Endothelial cell (in vitro differentiated cells): ENCODE data around the gene NDUFB8. TPM values are rescaled to one million over a fixed set of nuclear protein-coding genes. Genes with fewer than 3 reads are reported as not detected.

Experiments
- DNase-seq: peaks from one replicate; pipeline ENCODE4 v3.0.0; 2021; ENCODE audit warnings: low spot score
- H3K27ac Mint-ChIP-seq: one replicate; pipeline ENCODE4 v1.8.0; 2021; ENCODE audit warnings: mixed read lengths, inconsistent platforms; ENCODE audit not compliant: unreplicated experiment
- H3K27me3 Mint-ChIP-seq: one replicate; pipeline ENCODE4 v1.8.0; 2021; ENCODE audit warnings: mild to moderate bottlenecking, moderate library complexity, mixed read lengths, inconsistent platforms; ENCODE audit not compliant: unreplicated experiment
- H3K36me3 Mint-ChIP-seq: one replicate; pipeline ENCODE4 v1.8.0; 2021; ENCODE audit warnings: mild to moderate bottlenecking, low read depth, mixed read lengths, inconsistent platforms; ENCODE audit not compliant: unreplicated experiment
- H3K4me1 Mint-ChIP-seq: one replicate; pipeline ENCODE4 v1.8.0; 2021; ENCODE audit warnings: mild to moderate bottlenecking, mixed read lengths, inconsistent platforms; ENCODE audit not compliant: unreplicated experiment
- H3K4me3 Mint-ChIP-seq: one replicate; pipeline ENCODE4 v1.8.0; 2021; ENCODE audit warnings: mild to moderate bottlenecking, mixed read lengths, inconsistent platforms; ENCODE audit not compliant: unreplicated experiment
- H3K9me3 Mint-ChIP-seq: one replicate; pipeline ENCODE4 v1.8.0; 2021; ENCODE audit warnings: mixed read lengths, inconsistent platforms; ENCODE audit not compliant: unreplicated experiment
- total RNA-seq: library from RNA; stranded (reverse); fragmentation: NEBNext Ultra II Directional; extraction: Animal tissue kit (Norgen Biotek cat#: 25700); gene quantifications from one replicate; pipeline ENCODE4 v1.2.1, GENCODE V29; 2021; ENCODE audit not compliant: unreplicated experiment
- TF ChIP-seq, protein P1 (sequence below): fragments of 200-600 bp; sonication (generic); IDR thresholded peaks from one replicate; pipeline ENCODE4 v1.5.0; 2021; ENCODE audit warnings: antibody characterized with exemption; ENCODE audit not compliant: unreplicated experiment

NDUFB8 gene
- total RNA-seq, 1 donor from 2014 or later: 171 TPM

DNA sequence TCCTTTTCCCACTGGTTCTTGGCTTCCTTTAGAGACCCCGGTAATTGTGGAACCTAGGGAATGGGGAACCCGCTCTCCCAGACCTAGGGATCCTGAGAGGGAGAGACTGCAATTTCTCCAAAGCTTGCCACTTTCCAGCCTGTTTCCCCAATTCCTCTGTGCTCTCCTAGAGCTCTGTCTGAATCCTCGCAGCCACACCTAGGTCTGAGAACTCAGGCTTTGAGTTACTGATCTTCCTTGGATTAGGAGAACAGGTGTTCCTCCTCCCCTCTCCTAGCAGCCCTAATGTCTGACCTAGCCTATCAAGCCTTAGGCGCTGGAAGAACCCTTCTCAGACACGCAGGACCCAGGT, 46.9 kb downstream of the NDUFB8 start:
- Mint-ChIP-seq H3K36me3 (peaks cover 14% of the 10 kb centered on the region), H3K27me3 (peaks cover 15% of the 10 kb centered on the region), H3K4me3 (no peak overlapping the region), H3K27ac (no peak overlapping the region), H3K4me1 (peaks cover 33% of the 10 kb centered on the region), H3K9me3 (no peaks in the 10 kb centered on the region)
- DNase-seq: no peak
- TF ChIP-seq, protein P1, sequence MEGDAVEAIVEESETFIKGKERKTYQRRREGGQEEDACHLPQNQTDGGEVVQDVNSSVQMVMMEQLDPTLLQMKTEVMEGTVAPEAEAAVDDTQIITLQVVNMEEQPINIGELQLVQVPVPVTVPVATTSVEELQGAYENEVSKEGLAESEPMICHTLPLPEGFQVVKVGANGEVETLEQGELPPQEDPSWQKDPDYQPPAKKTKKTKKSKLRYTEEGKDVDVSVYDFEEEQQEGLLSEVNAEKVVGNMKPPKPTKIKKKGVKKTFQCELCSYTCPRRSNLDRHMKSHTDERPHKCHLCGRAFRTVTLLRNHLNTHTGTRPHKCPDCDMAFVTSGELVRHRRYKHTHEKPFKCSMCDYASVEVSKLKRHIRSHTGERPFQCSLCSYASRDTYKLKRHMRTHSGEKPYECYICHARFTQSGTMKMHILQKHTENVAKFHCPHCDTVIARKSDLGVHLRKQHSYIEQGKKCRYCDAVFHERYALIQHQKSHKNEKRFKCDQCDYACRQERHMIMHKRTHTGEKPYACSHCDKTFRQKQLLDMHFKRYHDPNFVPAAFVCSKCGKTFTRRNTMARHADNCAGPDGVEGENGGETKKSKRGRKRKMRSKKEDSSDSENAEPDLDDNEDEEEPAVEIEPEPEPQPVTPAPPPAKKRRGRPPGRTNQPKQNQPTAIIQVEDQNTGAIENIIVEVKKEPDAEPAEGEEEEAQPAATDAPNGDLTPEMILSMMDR: peak; percentile 46

DNA sequence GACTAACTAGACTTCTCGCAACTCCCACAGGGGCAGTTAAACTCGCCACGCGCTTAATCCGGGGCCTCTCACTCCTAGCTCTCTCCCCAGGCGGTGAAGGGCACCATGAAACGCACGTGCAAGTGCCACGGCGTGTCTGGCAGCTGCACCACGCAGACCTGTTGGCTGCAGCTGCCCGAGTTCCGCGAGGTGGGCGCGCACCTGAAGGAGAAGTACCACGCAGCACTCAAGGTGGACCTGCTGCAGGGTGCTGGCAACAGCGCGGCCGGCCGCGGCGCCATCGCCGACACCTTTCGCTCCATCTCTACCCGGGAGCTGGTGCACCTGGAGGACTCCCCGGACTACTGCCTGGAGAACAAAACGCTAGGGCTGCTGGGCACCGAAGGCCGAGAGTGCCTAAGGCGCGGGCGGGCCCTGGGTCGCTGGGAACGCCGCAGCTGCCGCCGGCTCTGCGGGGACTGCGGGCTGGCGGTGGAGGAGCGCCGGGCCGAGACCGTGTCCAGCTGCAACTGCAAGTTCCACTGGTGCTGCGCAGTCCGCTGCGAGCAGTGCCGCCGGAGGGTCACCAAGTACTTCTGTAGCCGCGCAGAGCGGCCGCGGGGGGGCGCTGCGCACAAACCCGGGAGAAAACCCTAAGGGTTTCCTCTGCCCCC, 47.4 kb downstream of the NDUFB8 start:
- H3K36me3 Mint-ChIP-seq: peaks cover 13% of the 10 kb centered on the region
- H3K4me3 Mint-ChIP-seq: peak overlapping the region; percentile 47
- peaks cover 33% of the 10 kb centered on the region for H3K4me1 Mint-ChIP-seq
- TF ChIP-seq, protein P1: peak; percentile 87
- peak; percentile 73 for DNase-seq
- no peaks in the 10 kb centered on the region for H3K9me3 Mint-ChIP-seq
- H3K27ac Mint-ChIP-seq: no peak overlapping the region
- H3K27me3 Mint-ChIP-seq: peaks cover 15% of the 10 kb centered on the region

DNA sequence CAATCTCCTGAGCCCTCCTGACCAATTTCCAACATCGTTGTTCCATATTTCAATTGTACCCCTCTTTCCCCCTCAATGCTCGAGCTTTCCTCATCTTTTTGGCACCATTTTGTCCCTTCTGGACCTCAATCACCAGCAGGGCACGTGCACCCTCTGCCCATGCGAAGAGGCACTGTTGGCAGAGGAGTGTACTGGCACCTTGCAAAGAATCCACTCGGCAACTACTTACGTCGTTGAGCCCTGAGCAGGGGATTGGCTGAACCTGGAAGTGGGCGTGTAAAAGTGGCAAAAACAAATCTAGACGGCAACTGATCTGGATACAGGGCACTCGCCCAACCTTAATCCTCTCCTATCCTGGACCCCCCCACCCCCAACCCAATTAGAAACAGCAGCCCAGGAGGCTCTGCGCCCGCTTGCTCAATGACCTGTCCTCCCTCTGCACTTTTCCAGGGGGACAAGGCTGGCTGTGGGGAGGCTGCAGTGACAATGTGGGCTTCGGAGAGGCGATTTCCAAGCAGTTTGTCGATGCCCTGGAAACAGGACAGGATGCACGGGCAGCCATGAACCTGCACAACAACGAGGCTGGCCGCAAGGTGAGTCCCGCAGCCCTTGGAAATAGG, 48.1 kb downstream of the NDUFB8 start:
- Mint-ChIP-seq H3K4me1 (peaks cover 33% of the 10 kb centered on the region), H3K9me3 (no peaks in the 10 kb centered on the region), H3K27ac (no peak overlapping the region), H3K27me3 (peaks cover 13% of the 10 kb centered on the region), H3K36me3 (peaks cover 6% of the 10 kb centered on the region), H3K4me3 (peak overlapping the region; percentile 47)
- TF ChIP-seq, protein P1: no peak
- DNase-seq: peak; percentile 91

DNA sequence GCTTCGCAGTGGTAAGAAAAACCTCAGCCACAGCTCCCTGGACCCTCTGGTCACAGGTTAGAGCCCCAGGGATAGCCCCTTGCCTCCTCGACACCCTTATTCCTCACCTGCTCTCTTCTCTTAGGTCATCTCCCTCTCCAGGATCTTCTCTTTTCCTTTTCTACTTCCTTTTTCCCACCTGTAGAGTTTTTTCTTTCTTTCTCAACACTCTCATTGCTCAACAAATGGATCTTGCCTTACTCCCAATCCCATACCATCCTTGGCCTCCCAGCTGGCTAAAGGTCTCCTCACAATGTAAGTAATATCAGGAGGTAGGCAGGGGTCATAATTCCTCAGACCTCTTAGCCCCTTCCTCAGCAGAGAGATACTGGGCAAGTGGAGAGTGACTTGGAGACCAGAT, 49.7 kb downstream of the NDUFB8 start:
- TF ChIP-seq, protein P1: no peak
- Mint-ChIP-seq H3K36me3 (no peaks in the 10 kb centered on the region), H3K9me3 (no peaks in the 10 kb centered on the region), H3K27me3 (peaks cover 8% of the 10 kb centered on the region), H3K4me1 (peaks cover 22% of the 10 kb centered on the region), H3K4me3 (no peak overlapping the region), H3K27ac (no peak overlapping the region)
- no peak for DNase-seq

DNA sequence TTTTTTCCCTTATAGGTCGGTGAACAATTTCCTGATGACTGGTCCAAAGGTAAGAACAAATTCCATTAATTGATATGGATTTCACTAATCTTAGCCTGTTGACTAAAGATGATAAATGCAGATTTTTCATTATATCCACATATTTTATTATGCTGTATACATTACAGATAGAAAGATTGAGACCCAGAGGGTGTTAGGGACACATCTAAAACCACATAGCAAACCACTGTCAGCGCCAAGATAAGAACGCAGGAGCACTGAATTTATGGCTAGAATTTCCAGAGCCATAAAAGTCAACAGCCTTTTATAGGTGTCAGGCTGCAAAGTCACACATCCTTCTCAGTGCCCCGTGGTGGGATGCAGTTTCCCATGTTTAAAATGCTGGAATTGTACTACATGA, 50.6 kb downstream of the NDUFB8 start:
- peaks cover 8% of the 10 kb centered on the region for H3K27me3 Mint-ChIP-seq

More for the DNA sequence above, 50.6 kb downstream of the NDUFB8 start:
- DNase-seq: no peak
- Mint-ChIP-seq H3K4me3 (no peak overlapping the region), H3K36me3 (no peaks in the 10 kb centered on the region), H3K4me1 (peaks cover 14% of the 10 kb centered on the region), H3K9me3 (no peaks in the 10 kb centered on the region), H3K27ac (no peak overlapping the region)
- TF ChIP-seq, protein P1: no peak
